GM12878 (cell line): ENCODE results near the gene FZD2. TPM values are rescaled to one million over a fixed set of nuclear protein-coding genes. Genes with fewer than 3 reads are reported as not detected.

Source experiments
- ATAC-seq: fragments of 200-7000 bp; cut with Tn5 transposase; 3 replicates; pipeline ENCODE4 v1.9.1; 2020; ENCODE audit warnings: mild to moderate bottlenecking, moderate library complexity
- BruUV-seq: library from RNA; stranded (reverse); fragments of 400-500 nt; replicated peaks from 2 replicates; lab custom pipeline; 2021; lab: Mats Ljungman, UMichigan
- CTCF ChIA-PET: fragments of 300-600 bp; sonication (Branson Sonifier 250); formaldehyde crosslinking; extraction: SDS; loops from one replicate; lab custom pipeline; 2021; ENCODE audit warnings: inconsistent platforms; lab: Yijun Ruan, JAX
- POLR2A ChIA-PET: fragments of 350-600 bp; formaldehyde crosslinking; extraction: SDS; loops from one replicate; lab custom pipeline; 2021; ENCODE audit warnings: inconsistent platforms; lab: Charles Lee
- RAD21 ChIA-PET: fragments of 300-600 bp; sonication (Branson Sonifier 250); formaldehyde crosslinking; loops from one replicate; lab custom pipeline; 2023; ENCODE audit warnings: antibody characterized with exemption; ENCODE audit not compliant: unreplicated experiment; lab: Charles Lee
- SMC1A ChIA-PET: fragments of 300-600 bp; sonication (Branson Sonifier 250); formaldehyde crosslinking; loops from one replicate; lab custom pipeline; 2023; ENCODE audit not compliant: unreplicated experiment, uncharacterized antibody; lab: Charles Lee
- DNase-seq: peaks from one replicate; pipeline ENCODE4 v3.0.0-alpha.2; 2011; ENCODE audit warnings: low read depth, low spot score
- FAIRE-seq: peaks from 3 replicates; lab custom pipeline; 2011; peaks lifted over from hg19 to GRCh38; lab: Jason Lieb, UNC
- H2AFZ ChIP-seq: 2 replicates; pipeline ENCODE4 v1.6.0; 2011; ENCODE audit warnings: low read depth, low read length, control low read depth; ENCODE audit not compliant: control insufficient read depth
- H3K27ac ChIP-seq: 2 replicates; pipeline ENCODE4 v1.5.1; 2011; ENCODE audit warnings: control low read depth; ENCODE audit not compliant: control insufficient read depth, insufficient read depth
- H3K27me3 ChIP-seq, 2 experiments: replicated peaks in 1 of 2; 2 replicates each; pipeline versions ENCODE4 v1.6.0 to v1.6.1; 2011; ENCODE audit warnings: low read length in 1 of 2; ENCODE audit not compliant: control insufficient read depth in 2 of 2, insufficient read depth in 2 of 2
- H3K36me3 ChIP-seq, 2 experiments: 2 replicates each; pipeline ENCODE4 v1.5.1; 2011; ENCODE audit warnings: low read length in 1 of 2; ENCODE audit not compliant: control insufficient read depth in 2 of 2, insufficient read depth in 2 of 2
- H3K4me1 ChIP-seq: 2 replicates; pipeline ENCODE4 v1.6.1; 2011; ENCODE audit warnings: mild to moderate bottlenecking, low read length, moderate library complexity, mixed read lengths; ENCODE audit not compliant: control insufficient read depth, insufficient read depth
- H3K4me2 ChIP-seq: 2 replicates; pipeline ENCODE4 v1.6.0; 2011; ENCODE audit warnings: control low read depth; ENCODE audit not compliant: control insufficient read depth, insufficient read depth
- H3K4me3 ChIP-seq: fragments of 200-600 bp; sonication (generic); 2 replicates; pipeline ENCODE4 v1.5.1; 2016
- H3K79me2 ChIP-seq: 2 replicates; pipeline ENCODE4 v1.6.0; 2011; ENCODE audit warnings: low read length; ENCODE audit not compliant: control insufficient read depth, insufficient read depth
- H3K9ac ChIP-seq: 2 replicates; pipeline ENCODE4 v1.8.0; 2011; ENCODE audit warnings: low read length, control low read depth, mixed read lengths; ENCODE audit not compliant: control insufficient read depth, insufficient read depth
- H3K9me3 ChIP-seq: replicated peaks from 3 replicates; pipeline ENCODE4 v1.5.1; 2011; ENCODE audit warnings: mild to moderate bottlenecking, low read length; ENCODE audit not compliant: control insufficient read depth, insufficient read depth
- H4K20me1 ChIP-seq: 2 replicates; pipeline ENCODE4 v1.6.0; 2011; ENCODE audit not compliant: control insufficient read depth, insufficient read depth
- BCL11A ChIP-seq: IDR thresholded peaks from 2 replicates; pipeline ENCODE4 v1.6.1; 2011; ENCODE audit warnings: low read depth, low read length
- IKZF2 ChIP-seq, 2 experiments: fragments of 450-650 bp; IDR thresholded peaks; 2 replicates each; pipeline ENCODE4 v1.6.1; 2017; ENCODE audit warnings: mild to moderate bottlenecking in 2 of 2, moderate library complexity in 2 of 2
- IRF3 ChIP-seq: fragments of 450-650 bp; IDR thresholded peaks from 2 replicates; pipeline ENCODE4 v1.6.1; 2014; ENCODE audit warnings: mild to moderate bottlenecking
- KAT2A ChIP-seq: conservative IDR thresholded peaks from 2 replicates; pipeline ENCODE4 v1.6.1; 2011; ENCODE audit warnings: low read depth, low read length; ENCODE audit not compliant: control insufficient read depth
- MTA2 ChIP-seq: fragments of 450-650 bp; IDR thresholded peaks from 2 replicates; pipeline ENCODE4 v1.6.1; 2016; ENCODE audit warnings: low read depth, mild to moderate bottlenecking, moderate library complexity
- MYB ChIP-seq: fragments of 150-350 bp; IDR thresholded peaks from 2 replicates; pipeline ENCODE4 v1.6.1; 2014; ENCODE audit warnings: mild to moderate bottlenecking, low read depth, low read length, borderline replicate concordance
- NRF1 ChIP-seq: conservative IDR thresholded peaks from 2 replicates; pipeline ENCODE4 v1.6.1; 2011; ENCODE audit warnings: mild to moderate bottlenecking, low read depth, low read length, improper control_type of control experiment
- PAX8 ChIP-seq: fragments of 450-650 bp; IDR thresholded peaks from 2 replicates; pipeline ENCODE4 v1.6.1; 2017; ENCODE audit warnings: mild to moderate bottlenecking, moderate library complexity
- SUPT20H ChIP-seq: IDR thresholded peaks from 2 replicates; pipeline ENCODE4 v1.6.1; 2011; ENCODE audit warnings: low read depth, mild to moderate bottlenecking, low read length, moderate library complexity, borderline replicate concordance; ENCODE audit not compliant: control insufficient read depth
- WGBS: methylation state at CpG from one replicate; pipeline ENCODE4 v1.1.6; 2016; ENCODE audit warnings: low lambda C conversion rate; ENCODE audit not compliant: insufficient replicate concordance, insufficient coverage; ENCODE audit errors: missing lambda C conversion rate; 5-methylcytosine and 5-hydroxymethylcytosine counted together
- in situ Hi-C: fragments of 300-500 bp; cut with MboI; formaldehyde crosslinking; loops from 9 replicates; pipeline ENCODE4 v1.14.3; 2018; ENCODE audit warnings: mixed read lengths
- intact Hi-C: fragments of 100-400 bp; cut with micrococcal nuclease; formaldehyde crosslinking; loops from one replicate; pipeline ENCODE4 v1.14.2; 2022; ENCODE audit not compliant: unreplicated experiment
- polyA plus RNA-seq, 11 experiments: library from polyadenylated mRNA; depleted of rRNA in 4 of 11; unstranded in 6 of 11; stranded (reverse) in 5 of 11; fragments of >200 nt; fragmentation: Nextera tagmentation in 4 of 11; fragmentation: Illumina TruSeq in 1 of 11; extraction: Ambion mirVana in 4 of 11; extraction: Trizol in 1 of 11; gene quantifications; 1 replicate in 1 of 11; 2 replicates in 10 of 11; pipeline versions ENCODE4 v1.2.1 to v1.2.3, GENCODE V29; 2011 to 2016; ENCODE audit warnings: inconsistent platforms in 2 of 11, missing spikeins in 2 of 11, low read depth in 1 of 11
- total RNA-seq, 4 experiments: library from RNA; depleted of rRNA in 3 of 4; stranded (reverse); fragments of >200 nt in 3 of 4; fragmentation: Illumina TruSeq in 1 of 4; extraction: Trizol in 1 of 4; gene quantifications; 2 replicates each; pipeline versions ENCODE4 v1.2.1 to v1.2.3, GENCODE V29; 2013 to 2021
- TF ChIP-seq, protein P1 (sequence below): IDR thresholded peaks from 2 replicates; pipeline ENCODE4 v1.6.1; 2012; ENCODE audit warnings: low read length, inconsistent platforms
- TF ChIP-seq, protein P2 (sequence below): fragments of 450-650 bp; IDR thresholded peaks from 2 replicates; pipeline ENCODE4 v1.6.1; 2017; ENCODE audit warnings: mild to moderate bottlenecking, moderate library complexity

Gene FZD2
- total and polyA plus RNA-seq, 10 of the 15 experiments (the other 5 are each of a cell fraction or from before 2014, with no cell fraction given): 0.09 to 4.2 (median 0.63) TPM; not detected in 1

DNA sequence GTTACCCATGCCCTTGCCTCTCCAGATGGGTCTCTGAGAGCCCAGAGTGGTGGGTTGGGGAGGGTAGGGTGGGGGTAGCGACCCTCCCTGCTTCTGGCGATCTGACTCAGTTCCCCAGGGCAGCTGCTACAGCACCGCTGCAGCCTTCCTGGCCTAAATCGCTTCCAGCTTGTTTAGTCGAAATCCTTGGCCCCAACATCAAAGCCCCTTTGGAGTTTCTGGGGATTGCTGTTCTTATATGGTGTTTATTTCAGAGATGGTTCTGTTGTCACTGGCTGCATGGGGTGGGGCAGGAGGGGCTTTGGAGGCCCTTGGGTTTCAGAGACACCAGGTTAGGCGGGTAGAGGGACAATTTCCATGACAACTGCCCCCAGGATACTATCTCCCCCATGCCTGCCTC lies 35.9 kb downstream of the FZD2 start:
- Histone ChIP-seq H3K4me2 (no peak overlapping the region), H3K79me2 (no peaks in the 10 kb centered on the region), H3K27ac (no peak overlapping the region), H3K9me3 (no peaks in the 10 kb centered on the region), H3K36me3 (no peaks in the 10 kb centered on the region), H3K27me3 (no peaks in the 10 kb centered on the region; a peak in 1 of 4 replicates), H3K4me1 (no peaks in the 10 kb centered on the region), H3K4me3 (no peak overlapping the region), H4K20me1 (no peaks in the 10 kb centered on the region), H2AFZ (no peak overlapping the region), H3K9ac (no peak overlapping the region)
- FAIRE-seq: no peak
- WGBS: 34% methylated on average over 6 of the region's 6 CpGs
- DNase-seq: no peak
- TF ChIP-seq MYB: no peak
- SMC1A ChIA-PET: no interaction called here
- in situ Hi-C loops (no loop called here), intact Hi-C loops (no loop called here)
- ATAC-seq: no peak
- RAD21 ChIA-PET: no interaction called here
- POLR2A ChIA-PET: no interaction called here
- CTCF ChIA-PET: no interaction called here
- BruUV-seq: no TSS peak

DNA sequence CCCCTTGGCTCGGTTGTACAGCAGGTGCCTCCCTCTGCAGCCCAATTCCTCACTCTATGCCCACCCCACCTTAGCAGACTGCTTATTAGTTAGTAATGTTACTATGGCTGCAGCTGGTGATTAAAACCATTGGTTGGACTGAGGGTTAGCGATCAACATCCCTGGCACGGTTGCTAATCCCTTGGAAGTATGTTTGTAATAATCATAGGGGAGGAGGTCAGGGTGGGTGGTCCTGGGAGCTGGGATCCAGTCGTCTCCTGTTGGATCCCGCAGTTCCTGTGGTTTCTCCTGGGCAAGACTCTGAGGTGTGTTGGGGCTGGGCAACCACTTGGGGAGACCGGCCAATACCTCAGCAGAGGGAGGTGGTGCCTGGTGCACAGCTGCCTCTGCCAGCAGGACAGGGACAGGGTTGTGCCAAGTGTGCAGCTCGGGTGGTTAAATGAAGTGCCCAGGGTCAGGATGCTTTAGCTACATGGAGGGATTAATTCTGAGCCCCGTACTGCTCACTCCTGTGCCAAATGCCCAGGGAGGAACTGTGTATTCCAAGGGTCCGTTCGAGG lies 38.0 kb downstream of the FZD2 start:
- no peaks in the 10 kb centered on the region; a peak in 1 of 4 replicates for H3K27me3 ChIP-seq
- in situ Hi-C loops (no loop called here), intact Hi-C loops (no loop called here)
- no peak overlapping the region for H3K9ac ChIP-seq
- ATAC-seq (no peak), DNase-seq (no peak), FAIRE-seq (no peak)
- H3K79me2 ChIP-seq: no peaks in the 10 kb centered on the region
- H4K20me1 ChIP-seq: no peaks in the 10 kb centered on the region
- no TSS peak for BruUV-seq
- ChIA-PET CTCF (interaction anchor here (1.2 kb wide), 1 partner anchor 62 kb away, joined by 3 read pairs; no protein-coding TSS in a partner anchor), SMC1A (no interaction called here), RAD21 (no interaction called here), POLR2A (no interaction called here)
- no peak overlapping the region for H3K27ac ChIP-seq
- H3K4me1 ChIP-seq: no peaks in the 10 kb centered on the region
- no peak overlapping the region for H2AFZ ChIP-seq
- WGBS: 28% methylated on average over 10 of the region's 10 CpGs
- no peak overlapping the region for H3K4me3 ChIP-seq
- H3K36me3 ChIP-seq: no peaks in the 10 kb centered on the region
- no peaks in the 10 kb centered on the region for H3K9me3 ChIP-seq
- H3K4me2 ChIP-seq: no peak overlapping the region
- TF ChIP-seq, protein P1, sequence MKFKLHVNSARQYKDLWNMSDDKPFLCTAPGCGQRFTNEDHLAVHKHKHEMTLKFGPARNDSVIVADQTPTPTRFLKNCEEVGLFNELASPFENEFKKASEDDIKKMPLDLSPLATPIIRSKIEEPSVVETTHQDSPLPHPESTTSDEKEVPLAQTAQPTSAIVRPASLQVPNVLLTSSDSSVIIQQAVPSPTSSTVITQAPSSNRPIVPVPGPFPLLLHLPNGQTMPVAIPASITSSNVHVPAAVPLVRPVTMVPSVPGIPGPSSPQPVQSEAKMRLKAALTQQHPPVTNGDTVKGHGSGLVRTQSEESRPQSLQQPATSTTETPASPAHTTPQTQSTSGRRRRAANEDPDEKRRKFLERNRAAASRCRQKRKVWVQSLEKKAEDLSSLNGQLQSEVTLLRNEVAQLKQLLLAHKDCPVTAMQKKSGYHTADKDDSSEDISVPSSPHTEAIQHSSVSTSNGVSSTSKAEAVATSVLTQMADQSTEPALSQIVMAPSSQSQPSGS: no peak
- TF ChIP-seq MYB: no peak
- no peak for TF ChIP-seq MTA2
- TF ChIP-seq IKZF2 (IDR thresholded peaks at IDR 0.05): no peak
- no peak for TF ChIP-seq SUPT20H
- TF ChIP-seq IRF3: no peak
- TF ChIP-seq PAX8: no peak
- no peak for TF ChIP-seq NRF1
- no peak for TF ChIP-seq BCL11A
- TF ChIP-seq, protein P2, sequence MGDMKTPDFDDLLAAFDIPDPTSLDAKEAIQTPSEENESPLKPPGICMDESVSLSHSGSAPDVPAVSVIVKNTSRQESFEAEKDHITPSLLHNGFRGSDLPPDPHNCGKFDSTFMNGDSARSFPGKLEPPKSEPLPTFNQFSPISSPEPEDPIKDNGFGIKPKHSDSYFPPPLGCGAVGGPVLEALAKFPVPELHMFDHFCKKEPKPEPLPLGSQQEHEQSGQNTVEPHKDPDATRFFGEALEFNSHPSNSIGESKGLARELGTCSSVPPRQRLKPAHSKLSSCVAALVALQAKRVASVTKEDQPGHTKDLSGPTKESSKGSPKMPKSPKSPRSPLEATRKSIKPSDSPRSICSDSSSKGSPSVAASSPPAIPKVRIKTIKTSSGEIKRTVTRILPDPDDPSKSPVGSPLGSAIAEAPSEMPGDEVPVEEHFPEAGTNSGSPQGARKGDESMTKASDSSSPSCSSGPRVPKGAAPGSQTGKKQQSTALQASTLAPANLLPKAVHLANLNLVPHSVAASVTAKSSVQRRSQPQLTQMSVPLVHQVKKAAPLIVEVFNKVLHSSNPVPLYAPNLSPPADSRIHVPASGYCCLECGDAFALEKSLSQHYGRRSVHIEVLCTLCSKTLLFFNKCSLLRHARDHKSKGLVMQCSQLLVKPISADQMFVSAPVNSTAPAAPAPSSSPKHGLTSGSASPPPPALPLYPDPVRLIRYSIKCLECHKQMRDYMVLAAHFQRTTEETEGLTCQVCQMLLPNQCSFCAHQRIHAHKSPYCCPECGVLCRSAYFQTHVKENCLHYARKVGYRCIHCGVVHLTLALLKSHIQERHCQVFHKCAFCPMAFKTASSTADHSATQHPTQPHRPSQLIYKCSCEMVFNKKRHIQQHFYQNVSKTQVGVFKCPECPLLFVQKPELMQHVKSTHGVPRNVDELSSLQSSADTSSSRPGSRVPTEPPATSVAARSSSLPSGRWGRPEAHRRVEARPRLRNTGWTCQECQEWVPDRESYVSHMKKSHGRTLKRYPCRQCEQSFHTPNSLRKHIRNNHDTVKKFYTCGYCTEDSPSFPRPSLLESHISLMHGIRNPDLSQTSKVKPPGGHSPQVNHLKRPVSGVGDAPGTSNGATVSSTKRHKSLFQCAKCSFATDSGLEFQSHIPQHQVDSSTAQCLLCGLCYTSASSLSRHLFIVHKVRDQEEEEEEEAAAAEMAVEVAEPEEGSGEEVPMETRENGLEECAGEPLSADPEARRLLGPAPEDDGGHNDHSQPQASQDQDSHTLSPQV: no peak
- no peak for TF ChIP-seq KAT2A
